Measurements from ENCODE around the gene UNK. TPM values are rescaled to one million over a fixed set of nuclear protein-coding genes. Genes with fewer than 3 reads are reported as not detected.
A peak's percentile ranks its signal among the peaks of the same experiment; 100 is the strongest.

UNK gene
- total and polyA plus RNA-seq, 10 donors: 19.0 to 53.8 (median 46.2) TPM

DNA sequence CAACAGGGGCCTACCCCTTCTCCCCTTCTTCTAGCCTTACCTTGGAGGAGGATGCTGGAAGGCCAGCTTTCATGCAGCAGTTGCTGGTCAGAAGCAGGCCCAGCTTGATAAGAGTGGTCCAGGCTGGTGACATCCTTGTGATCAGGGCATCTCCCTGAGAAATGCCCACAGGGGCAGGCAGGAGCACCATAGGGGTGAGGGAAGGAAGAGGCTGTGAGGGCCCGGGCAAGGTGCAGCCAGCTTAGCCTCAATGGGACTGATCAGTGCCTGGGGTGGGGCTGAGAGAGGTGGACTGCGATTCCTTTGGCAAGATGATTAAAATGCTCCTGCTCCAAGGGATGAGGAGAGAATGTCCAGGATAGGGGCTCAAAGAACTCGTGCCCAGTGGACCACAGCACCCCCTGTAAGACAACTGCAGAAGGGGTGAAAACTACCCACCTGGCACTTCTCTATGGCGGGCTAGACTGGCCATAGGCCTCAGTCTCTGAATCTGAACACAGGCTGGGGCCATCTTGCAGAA is 10.1 kb upstream of the UNK start:
- intact Hi-C loops (cut with DNase I; ENCODE audit: low total_unique reads): no loop called here
- Histone ChIP-seq H3K4me3 (no peak overlapping the region), H3K9me3 (no peaks in the 10 kb centered on the region), H3K36me3 (peaks cover 0 to 54% (median 32%) of the 10 kb centered on the region in 6 donors), H3K4me1 (peaks cover 25 to 50% (median 40%) of the 10 kb centered on the region in 6 donors), H3K27me3 (replicated peaks in 1 of 7) (no peaks in the 10 kb centered on the region), H3K27ac (peak overlapping the region in 4 of 8 donors; percentile 16 to 99 (median 99))
- WGBS, 5 donors: 87 to 95% (median 89%) methylated on average over 4 of the region's 4 CpGs
- DNase-seq: peak; percentile 55
- TF ChIP-seq POLR2A (IDR thresholded peaks at IDR 0.05): no peak
- TF ChIP-seq POLR2AphosphoS5 (IDR thresholded peaks at IDR 0.05): peak; percentile 34 to 76 (median 38)
- TF ChIP-seq, protein P1, sequence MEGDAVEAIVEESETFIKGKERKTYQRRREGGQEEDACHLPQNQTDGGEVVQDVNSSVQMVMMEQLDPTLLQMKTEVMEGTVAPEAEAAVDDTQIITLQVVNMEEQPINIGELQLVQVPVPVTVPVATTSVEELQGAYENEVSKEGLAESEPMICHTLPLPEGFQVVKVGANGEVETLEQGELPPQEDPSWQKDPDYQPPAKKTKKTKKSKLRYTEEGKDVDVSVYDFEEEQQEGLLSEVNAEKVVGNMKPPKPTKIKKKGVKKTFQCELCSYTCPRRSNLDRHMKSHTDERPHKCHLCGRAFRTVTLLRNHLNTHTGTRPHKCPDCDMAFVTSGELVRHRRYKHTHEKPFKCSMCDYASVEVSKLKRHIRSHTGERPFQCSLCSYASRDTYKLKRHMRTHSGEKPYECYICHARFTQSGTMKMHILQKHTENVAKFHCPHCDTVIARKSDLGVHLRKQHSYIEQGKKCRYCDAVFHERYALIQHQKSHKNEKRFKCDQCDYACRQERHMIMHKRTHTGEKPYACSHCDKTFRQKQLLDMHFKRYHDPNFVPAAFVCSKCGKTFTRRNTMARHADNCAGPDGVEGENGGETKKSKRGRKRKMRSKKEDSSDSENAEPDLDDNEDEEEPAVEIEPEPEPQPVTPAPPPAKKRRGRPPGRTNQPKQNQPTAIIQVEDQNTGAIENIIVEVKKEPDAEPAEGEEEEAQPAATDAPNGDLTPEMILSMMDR (IDR thresholded peaks at IDR 0.05 in 8 of 11, conservative IDR thresholded peaks at IDR 0.05 in 3 of 11): no peak

DNA sequence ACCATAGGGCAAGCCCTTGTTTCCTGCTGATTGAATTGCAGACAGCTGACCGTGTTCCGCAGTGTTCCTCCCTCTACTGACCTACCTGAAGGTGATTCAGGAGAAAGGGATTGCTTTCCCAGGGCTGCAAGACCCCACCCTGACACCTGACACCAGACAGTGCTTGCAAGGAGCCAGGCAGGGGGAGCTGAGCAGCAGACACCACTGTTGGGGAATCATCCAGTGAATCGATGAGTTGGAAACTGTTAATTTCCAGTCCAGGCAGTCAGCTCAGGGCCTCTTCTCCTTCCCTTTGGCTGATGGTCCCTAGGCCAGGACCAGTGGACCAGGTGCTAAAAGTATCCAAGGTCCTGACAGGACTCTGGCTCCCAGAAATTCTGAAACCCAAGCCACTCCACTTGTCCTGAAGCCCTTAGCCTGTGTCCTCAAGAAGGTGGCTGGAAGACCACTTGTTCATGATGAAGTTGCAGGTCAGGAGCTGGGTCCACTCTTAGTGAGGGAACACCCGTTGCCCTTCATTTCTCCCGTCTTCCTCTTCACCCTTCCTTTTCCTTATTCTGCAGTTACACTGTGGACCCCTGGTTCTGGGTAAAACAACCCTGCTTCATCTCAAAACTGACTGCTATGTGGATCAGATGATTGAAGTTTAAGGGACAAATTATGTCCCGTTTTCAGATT is 9.5 kb upstream of the UNK start:
- Histone ChIP-seq H3K27ac (peak overlapping the region in 7 of 8 donors; percentile 44 to 99 (median 98)), H3K36me3 (peaks cover 0 to 54% (median 32%) of the 10 kb centered on the region in 6 donors), H3K4me3 (peak overlapping the region in 1 of 8 donors; percentile 88), H3K27me3 (replicated peaks in 1 of 7) (no peaks in the 10 kb centered on the region), H3K4me1 (peaks cover 28 to 53% (median 44%) of the 10 kb centered on the region in 6 donors), H3K9me3 (no peaks in the 10 kb centered on the region)
- intact Hi-C loops (cut with DNase I; ENCODE audit: low total_unique reads): loop anchor here (5.0 kb wide), 1 partner anchor 72 kb away; no protein-coding TSS in a partner anchor
- TF ChIP-seq, protein P1 (IDR thresholded peaks at IDR 0.05 in 8 of 11, conservative IDR thresholded peaks at IDR 0.05 in 3 of 11): no peak
- TF ChIP-seq POLR2AphosphoS5 (IDR thresholded peaks at IDR 0.05): peak in 2 of 3 donors; percentile 54 to 56
- TF ChIP-seq POLR2A (IDR thresholded peaks at IDR 0.05): no peak
- WGBS, 5 donors: 61 to 77% (median 73%) methylated on average over 5 to 6 of the region's 6 CpGs
- DNase-seq: peak; percentile 71

DNA sequence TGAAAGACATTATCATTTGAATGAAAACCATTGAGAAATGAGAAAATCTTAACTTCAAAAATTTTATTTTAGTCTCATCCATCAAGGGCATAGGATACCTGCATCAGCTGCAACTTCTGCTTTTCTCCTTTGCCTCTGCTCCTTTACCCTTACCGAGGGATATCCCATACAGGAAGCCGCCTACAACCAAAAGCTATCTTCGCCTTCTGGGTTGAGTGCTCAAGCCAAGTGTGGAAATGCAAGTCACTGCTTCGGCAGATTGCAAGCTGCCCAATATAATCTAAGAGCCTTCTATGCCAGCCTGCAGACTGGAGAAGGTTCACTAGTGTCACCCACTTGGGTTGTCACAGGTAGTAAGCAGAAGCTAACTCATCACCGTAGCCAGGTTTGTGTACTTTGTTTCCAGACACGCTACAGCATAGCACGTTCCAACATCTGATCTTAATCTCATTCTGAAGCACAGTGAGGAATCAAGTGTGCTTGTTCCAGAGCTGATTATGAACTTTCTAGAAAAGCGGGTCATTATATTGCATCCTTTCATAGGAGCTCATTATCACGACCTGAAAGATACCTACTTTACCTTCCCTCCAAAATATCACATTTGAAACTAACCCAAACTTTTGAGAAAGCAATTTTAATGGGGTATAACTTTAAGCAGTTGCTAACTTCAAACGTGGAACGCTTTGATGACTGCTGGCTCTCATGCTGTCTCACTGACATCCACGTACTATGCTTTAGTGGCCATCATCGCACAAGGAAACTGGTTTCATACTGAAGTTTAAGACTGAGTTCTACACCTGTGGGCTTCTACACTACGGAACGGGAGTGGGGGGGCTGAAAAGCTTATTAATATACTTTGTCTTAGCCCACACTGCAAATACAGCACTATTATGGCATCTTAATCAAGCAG is 8.0 kb upstream of the UNK start:
- TF ChIP-seq POLR2AphosphoS5 (IDR thresholded peaks at IDR 0.05): peak in 1 of 3 donors; percentile 64
- TF ChIP-seq POLR2A (IDR thresholded peaks at IDR 0.05): no peak
- Histone ChIP-seq H3K4me3 (peak overlapping the region; percentile 70 to 99 (median 92)), H3K4me1 (peaks cover 32 to 62% (median 50%) of the 10 kb centered on the region in 6 donors), H3K9me3 (no peaks in the 10 kb centered on the region), H3K27ac (peak overlapping the region in 7 of 8 donors; percentile 36 to 99 (median 98)), H3K27me3 (replicated peaks in 1 of 7) (no peaks in the 10 kb centered on the region), H3K36me3 (peaks cover 0 to 54% (median 32%) of the 10 kb centered on the region in 6 donors)
- DNase-seq: peak; percentile 43
- 27 to 35% (median 30%) methylated on average over 15 of the region's 15 CpGs for WGBS, 5 donors
- intact Hi-C loops (cut with DNase I; ENCODE audit: low total_unique reads): loop anchor here (5.0 kb wide), 1 partner anchor 71 kb away; no protein-coding TSS in a partner anchor

DNA sequence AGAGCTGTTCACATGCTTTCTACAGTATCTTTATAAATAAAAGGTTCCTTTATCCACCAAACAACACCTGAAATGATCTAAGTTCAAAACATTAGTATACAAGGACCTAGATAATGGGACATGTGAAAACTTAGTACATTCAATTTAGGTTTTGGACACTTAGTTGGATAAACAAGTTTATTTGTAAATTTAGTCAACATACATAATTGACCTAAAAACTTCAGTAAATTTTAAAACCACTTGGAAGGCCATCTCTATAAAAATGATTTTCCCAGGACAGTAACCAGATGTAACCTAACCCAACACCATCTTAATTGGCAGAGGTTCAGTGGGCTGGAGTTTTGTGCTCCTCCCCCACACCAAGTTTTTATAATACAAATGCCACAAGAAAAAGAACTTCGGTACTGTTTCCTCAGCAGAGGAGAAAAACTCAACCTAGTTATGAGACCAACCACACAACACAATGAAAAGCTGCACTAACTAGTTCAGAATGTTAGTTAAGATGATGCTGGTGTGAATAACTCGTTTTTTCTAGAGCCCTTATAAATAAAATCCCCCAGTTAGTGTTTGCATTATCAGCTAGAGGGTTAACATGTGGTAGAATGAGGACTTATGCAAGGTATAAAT is 7.2 kb upstream of the UNK start:
- no peaks in the 10 kb centered on the region for H3K27me3 ChIP-seq (replicated peaks in 1 of 7)
- H3K9me3 ChIP-seq: no peaks in the 10 kb centered on the region
- peaks cover 32 to 66% (median 51%) of the 10 kb centered on the region in 6 donors for H3K4me1 ChIP-seq
- no peak for DNase-seq
- peak overlapping the region in 7 of 8 donors; percentile 97 to 100 (median 99) for H3K27ac ChIP-seq
- no peak for TF ChIP-seq POLR2AphosphoS5 (IDR thresholded peaks at IDR 0.05)
- TF ChIP-seq, protein P1 (IDR thresholded peaks at IDR 0.05 in 8 of 11, conservative IDR thresholded peaks at IDR 0.05 in 3 of 11): no peak
- no peak for TF ChIP-seq POLR2A (IDR thresholded peaks at IDR 0.05)
- H3K4me3 ChIP-seq: peak overlapping the region; percentile 70 to 99 (median 92)
- peaks cover 0 to 54% (median 32%) of the 10 kb centered on the region in 6 donors for H3K36me3 ChIP-seq
- intact Hi-C loops (cut with DNase I; ENCODE audit: low total_unique reads): loop anchor here (5.0 kb wide), 1 partner anchor 70 kb away; no protein-coding TSS in a partner anchor
- 8 to 18% (median 10%) methylated on average over 2 of the region's 2 CpGs for WGBS, 5 donors

All from spleen (tissue), 11 donors.